Measurements from ENCODE around the gene ACTR10. TPM values are rescaled to one million over a fixed set of nuclear protein-coding genes. Genes with fewer than 3 reads are reported as not detected.

The ACTR10 gene
- total and polyA plus RNA-seq, 5 donors: 71.3 to 130 (median 77.4) TPM

DNA sequence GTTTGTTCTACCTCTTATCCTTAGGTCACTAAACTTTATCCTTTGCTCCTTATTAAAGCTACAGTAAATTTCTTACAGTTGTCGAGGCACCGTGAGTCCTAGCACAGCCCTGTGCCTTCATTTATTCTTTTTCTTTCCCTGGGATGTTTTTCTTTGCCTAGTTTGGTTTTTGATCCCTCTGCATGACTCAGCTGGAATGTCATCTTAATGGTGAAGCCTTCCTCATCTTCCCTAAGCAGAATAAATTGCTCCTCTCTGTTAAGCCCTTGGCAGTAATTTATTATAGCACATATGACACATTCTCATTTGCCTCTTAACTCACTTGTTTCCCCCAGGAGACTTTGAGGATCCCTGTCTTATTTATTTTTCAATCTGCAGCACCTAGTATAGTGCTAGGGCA is 16.6 kb downstream of the ACTR10 start:
- no peak overlapping the region for H3K27ac ChIP-seq (ENCODE audit: low read length)
- no peaks in the 10 kb centered on the region for H3K27me3 ChIP-seq (ENCODE audit: control insufficient read depth, insufficient read depth)
- DNase-seq: no peak
- ATAC-seq: no peak
- H3K9me3 ChIP-seq (ENCODE audit: control insufficient read depth, low read length): no peaks in the 10 kb centered on the region
- 91% methylated on average over 2 of the region's 2 CpGs for WGBS
- no peak overlapping the region for H3K4me3 ChIP-seq (ENCODE audit: low read length)
- no peaks in the 10 kb centered on the region for H3K4me1 ChIP-seq (ENCODE audit: control insufficient read depth, insufficient read depth, low read length)
- intact Hi-C loops (cut with DNase I): no loop called here

DNA sequence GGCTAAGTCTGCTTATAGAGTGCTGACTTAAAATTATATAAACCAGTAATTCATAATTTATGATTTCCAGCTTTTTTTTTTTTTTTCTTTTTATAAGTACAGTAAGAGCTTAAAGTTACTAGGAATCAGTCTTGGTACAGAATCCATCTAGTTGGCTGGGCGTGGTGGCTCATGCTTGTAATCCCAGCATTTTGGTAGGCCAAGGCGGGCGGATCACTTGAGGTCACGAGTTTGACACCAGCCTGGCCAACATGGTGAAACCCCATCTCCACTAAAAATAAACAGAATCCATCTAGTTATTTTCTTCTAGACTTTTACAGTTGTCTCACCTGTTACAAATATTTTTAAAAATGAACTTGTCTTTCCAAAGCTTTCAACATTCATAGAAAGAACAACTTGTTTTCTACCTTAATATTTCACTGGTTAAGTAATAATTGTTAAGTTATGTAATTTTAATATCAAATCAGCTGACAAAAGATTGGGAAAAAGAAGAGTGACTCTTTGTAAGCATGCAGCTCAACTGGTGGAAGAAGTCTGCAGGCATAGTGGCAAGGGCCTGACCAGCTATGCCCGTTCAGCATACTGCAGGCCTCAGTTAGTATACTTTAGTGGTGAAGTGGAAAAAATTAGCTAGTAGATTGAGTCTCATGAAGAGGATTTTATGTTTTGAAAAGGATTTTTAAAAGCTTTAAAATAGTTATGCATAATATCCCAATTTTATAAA is 27.3 kb downstream of the ACTR10 start:
- Histone ChIP-seq H3K9me3 (ENCODE audit: control insufficient read depth, low read length) (no peaks in the 10 kb centered on the region), H3K4me3 (ENCODE audit: low read length) (no peak overlapping the region), H3K27me3 (ENCODE audit: control insufficient read depth, insufficient read depth) (no peaks in the 10 kb centered on the region), H3K27ac (ENCODE audit: low read length) (no peak overlapping the region), H3K4me1 (ENCODE audit: control insufficient read depth, insufficient read depth, low read length) (no peaks in the 10 kb centered on the region)
- intact Hi-C loops (cut with DNase I): no loop called here
- DNase-seq (no peak), ATAC-seq (no peak)
- 96% methylated on average over 5 of the region's 5 CpGs for WGBS

DNA sequence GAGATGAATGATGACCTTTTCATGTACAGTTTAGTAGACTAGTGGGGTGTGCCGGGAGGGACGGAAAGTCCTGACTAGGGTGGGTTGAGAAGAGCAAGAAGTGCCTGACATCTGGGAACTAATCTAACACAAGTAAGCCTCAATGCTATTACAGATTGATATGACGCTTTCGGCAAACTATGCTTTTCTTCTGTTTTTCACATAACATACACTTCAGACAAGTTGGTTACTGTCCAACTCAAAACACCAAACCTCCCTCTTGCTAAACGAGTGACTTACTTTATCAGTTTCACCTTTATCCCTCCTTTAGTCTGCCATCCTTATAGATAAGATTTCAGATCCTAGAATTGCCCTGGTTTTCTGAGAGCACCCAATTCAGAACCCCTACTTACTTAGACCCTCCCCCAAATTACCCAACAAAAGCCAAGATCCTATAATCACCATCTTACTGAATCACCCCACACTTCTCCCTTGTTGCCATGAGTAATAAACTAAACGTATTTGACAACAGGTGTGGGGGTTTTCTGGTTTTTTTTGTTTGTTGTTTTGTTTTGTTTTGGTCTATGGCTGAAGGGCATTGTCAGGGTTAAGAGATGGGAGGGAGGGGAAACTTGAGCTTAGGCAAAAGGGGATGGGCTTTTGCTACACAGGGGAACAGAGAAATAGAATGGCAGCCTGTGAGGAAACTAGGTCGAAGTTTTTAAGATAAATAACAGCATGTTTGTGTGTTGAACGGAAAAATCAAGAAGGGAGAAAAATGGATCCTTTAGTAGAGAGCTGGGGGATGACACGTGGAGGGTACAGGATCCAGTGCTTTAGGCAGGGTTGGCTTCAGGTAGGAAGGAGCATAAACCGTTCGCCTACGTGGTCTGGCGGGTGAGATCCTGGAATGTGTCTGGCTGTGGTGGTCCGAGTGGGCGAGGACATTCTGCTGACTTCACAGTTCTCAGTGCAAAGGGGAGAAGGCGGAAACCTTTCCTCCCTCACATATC is 38.6 kb downstream of the ACTR10 start:
- Histone ChIP-seq H3K27ac (ENCODE audit: low read length) (peak overlapping the region; percentile 89), H3K9me3 (ENCODE audit: control insufficient read depth, low read length) (no peaks in the 10 kb centered on the region), H3K4me3 (ENCODE audit: low read length) (peak overlapping the region; percentile 97), H3K4me1 (ENCODE audit: control insufficient read depth, insufficient read depth, low read length) (peaks cover 3% of the 10 kb centered on the region), H3K27me3 (ENCODE audit: control insufficient read depth, insufficient read depth) (no peaks in the 10 kb centered on the region)
- intact Hi-C loops (cut with DNase I): no loop called here
- 22% methylated on average over 16 of the region's 16 CpGs for WGBS
- DNase-seq: peak in 2 of 3 donors; percentile 55 to 58
- ATAC-seq: peak; percentile 60 to 62

DNA sequence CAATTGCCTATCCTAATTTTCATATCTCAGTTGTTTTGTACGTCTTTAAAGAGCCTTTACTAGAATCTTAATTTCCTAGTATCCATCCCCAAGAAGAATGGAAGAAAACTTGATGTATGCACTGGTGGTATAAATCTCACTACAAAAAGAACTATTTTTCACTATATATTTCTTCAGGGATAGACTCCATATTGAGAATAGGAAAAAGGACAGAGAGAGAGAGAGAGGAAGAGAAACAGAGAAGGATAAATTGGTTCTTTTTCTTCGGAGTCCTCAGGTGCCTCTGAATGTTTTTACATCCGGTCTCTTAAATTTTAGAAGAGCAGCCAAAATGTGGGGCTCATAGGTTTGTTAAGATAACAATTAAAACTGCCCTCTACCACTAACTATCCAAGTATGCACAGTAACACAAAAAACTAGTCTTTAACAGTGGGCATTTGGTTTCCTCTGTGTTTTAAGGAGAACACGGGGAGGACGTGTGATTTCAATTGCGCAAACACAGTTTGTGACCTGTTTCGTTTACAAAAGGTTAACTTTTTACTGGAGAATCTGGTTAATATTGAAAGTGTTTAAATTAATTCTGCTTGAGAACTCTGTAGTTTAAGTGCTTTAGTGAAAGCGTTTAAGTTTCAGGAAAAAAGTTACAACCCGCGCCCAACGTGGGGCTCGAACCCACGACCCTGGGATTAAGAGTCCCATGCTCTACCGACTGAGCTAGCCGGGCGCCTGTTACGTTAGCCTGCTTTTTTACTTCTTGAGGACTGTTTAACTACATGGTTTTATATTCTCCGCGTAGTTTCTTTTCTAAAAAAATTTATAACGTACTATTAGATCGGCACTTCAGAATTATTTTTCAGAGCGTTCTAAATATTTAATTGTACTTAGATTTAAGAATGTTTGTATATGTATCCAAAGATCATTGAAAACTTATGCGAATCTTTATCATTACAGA is 39.6 kb downstream of the ACTR10 start:
- DNase-seq (peak; percentile 65 to 87 (median 83)), ATAC-seq (peak; percentile 62 to 67)
- H3K27ac ChIP-seq (ENCODE audit: low read length): peak overlapping the region; percentile 89
- H3K4me1 ChIP-seq (ENCODE audit: control insufficient read depth, insufficient read depth, low read length): peaks cover 3% of the 10 kb centered on the region
- H3K9me3 ChIP-seq (ENCODE audit: control insufficient read depth, low read length): no peaks in the 10 kb centered on the region
- H3K4me3 ChIP-seq (ENCODE audit: low read length): peak overlapping the region; percentile 97
- no peaks in the 10 kb centered on the region for H3K27me3 ChIP-seq (ENCODE audit: control insufficient read depth, insufficient read depth)
- 2% methylated on average over 23 of the region's 23 CpGs for WGBS
- intact Hi-C loops (cut with DNase I): loop anchor here in 2 of 4 donors (10.0 kb wide), 1 partner anchor 55 kb away; the partner anchor contains the start of gene ARID4A (in 2 of the 2)

- Histone ChIP-seq H3K27ac (ENCODE audit: low read length) (peak overlapping the region; percentile 73), H3K4me3 (ENCODE audit: low read length) (peak overlapping the region; percentile 84), H3K27me3 (ENCODE audit: control insufficient read depth, insufficient read depth) (no peaks in the 10 kb centered on the region), H3K4me1 (ENCODE audit: control insufficient read depth, insufficient read depth, low read length) (peaks cover 1% of the 10 kb centered on the region), H3K9me3 (ENCODE audit: control insufficient read depth, low read length) (no peaks in the 10 kb centered on the region)
- WGBS: under 1% methylated on average over 16 of the region's 16 CpGs
- DNase-seq: peak in 1 of 3 donors; percentile 10
- intact Hi-C loops (cut with DNase I): loop anchor here in 2 of 4 donors (10.0 kb wide), 1 partner anchor 51 kb away; the partner anchor contains the start of gene ARID4A (in 2 of the 2)
- ATAC-seq: peak; percentile 46 to 49
These were observed 44.0 kb downstream of the ACTR10 start for GRCh38 chr14:58243790-58244555.

DNA sequence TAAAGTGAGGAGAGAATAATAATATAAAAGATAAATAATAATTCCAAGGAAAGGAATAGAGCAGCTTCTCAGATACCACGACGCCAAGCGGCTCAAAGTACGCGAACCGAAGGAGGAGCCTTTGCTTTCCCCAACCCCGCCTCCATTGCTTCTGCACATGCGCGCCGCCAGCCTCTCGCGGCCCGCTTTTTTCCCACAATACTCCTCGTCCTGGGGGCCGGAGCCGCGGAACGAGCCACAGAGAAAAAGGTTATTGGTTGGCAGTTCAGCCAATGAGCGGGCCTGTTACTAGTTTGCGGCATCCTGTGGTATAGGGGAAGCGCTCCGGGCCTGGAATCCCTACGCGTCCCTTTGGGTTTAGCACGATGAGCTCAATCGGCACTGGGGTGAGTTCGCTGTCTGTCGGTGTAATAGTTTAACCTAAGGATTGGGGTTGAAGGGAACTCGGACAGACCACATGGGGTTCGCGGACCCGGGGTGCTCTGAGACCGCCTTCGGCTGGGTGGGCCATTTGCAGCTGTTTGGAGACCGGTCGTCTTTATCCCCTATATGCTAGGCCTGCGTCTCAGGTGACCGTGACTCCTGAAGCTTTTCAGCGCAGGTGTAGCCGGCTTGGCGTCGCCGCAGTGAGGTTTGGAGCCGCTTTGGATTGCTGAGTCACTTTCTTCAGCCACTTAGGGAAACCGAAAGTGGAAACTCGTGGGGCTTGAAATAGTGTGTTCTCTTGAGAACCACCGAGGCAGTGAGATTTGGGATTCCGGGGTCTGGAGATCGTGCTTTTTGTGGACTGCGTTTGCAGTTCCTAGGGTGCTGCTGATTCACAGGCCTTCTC is 44.8 kb downstream of the ACTR10 start, which contains the start of gene PSMA3:
Gene PSMA3, plus strand, starts transcription at position 288 of the 832 bp plus-strand sequence. Its CDS starts 78 bp downstream, at position 366.
- ATAC-seq: peak; percentile 97 to 98
- under 1% methylated on average over 50 of the region's 50 CpGs for WGBS
- intact Hi-C loops (cut with DNase I): loop anchor here in 2 of 4 donors (10.0 kb wide), 1 partner anchor 50 kb away; the partner anchor contains the start of gene ARID4A (in 2 of the 2)
- H3K4me1 ChIP-seq (ENCODE audit: control insufficient read depth, insufficient read depth, low read length): no peaks in the 10 kb centered on the region
- DNase-seq: peak; percentile 98 to 99 (median 98)
- no peaks in the 10 kb centered on the region for H3K9me3 ChIP-seq (ENCODE audit: control insufficient read depth, low read length)
- H3K4me3 ChIP-seq (ENCODE audit: low read length): peak within 1 kb of the TSS; percentile 84
- H3K27me3 ChIP-seq (ENCODE audit: control insufficient read depth, insufficient read depth): no peaks in the 10 kb centered on the region
- H3K27ac ChIP-seq (ENCODE audit: low read length): peak within 1 kb of the TSS; percentile 94

DNA sequence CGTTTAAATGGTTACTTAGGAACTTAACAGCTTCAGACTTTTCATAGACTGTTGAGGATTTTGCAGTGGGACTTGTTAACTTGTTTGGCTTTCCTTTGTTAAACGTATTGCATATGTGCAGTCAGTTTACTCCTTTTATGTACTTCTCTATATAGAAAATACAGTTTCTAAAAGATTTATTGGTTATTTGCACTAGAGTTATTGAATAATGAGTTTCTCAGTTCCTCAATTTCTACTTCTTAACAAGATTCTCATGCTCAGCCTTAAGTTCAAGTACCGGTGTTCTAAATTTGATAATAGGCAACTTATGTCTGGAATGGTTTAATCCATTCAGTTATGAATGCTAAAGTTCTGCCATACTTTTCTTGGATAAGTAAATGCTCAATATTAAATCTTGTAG is 45.6 kb downstream of the ACTR10 start:
- no peak for ATAC-seq
- Histone ChIP-seq H3K9me3 (ENCODE audit: control insufficient read depth, low read length) (no peaks in the 10 kb centered on the region), H3K27me3 (ENCODE audit: control insufficient read depth, insufficient read depth) (no peaks in the 10 kb centered on the region), H3K4me1 (ENCODE audit: control insufficient read depth, insufficient read depth, low read length) (no peaks in the 10 kb centered on the region), H3K27ac (ENCODE audit: low read length) (no peak overlapping the region), H3K4me3 (ENCODE audit: low read length) (peak overlapping the region; percentile 84)
- 3% methylated on average over 3 of the region's 3 CpGs for WGBS
- DNase-seq: no peak
- intact Hi-C loops (cut with DNase I): loop anchor here in 2 of 4 donors (10.0 kb wide), 1 partner anchor 49 kb away; the partner anchor contains the start of gene ARID4A (in 2 of the 2)

- ATAC-seq (no peak), DNase-seq (no peak)
- intact Hi-C loops (cut with DNase I): loop anchor here in 2 of 4 donors (10.0 kb wide), 1 partner anchor 45 kb away; the partner anchor contains the start of gene ARID4A (in 2 of the 2)
- Histone ChIP-seq H3K9me3 (ENCODE audit: control insufficient read depth, low read length) (no peaks in the 10 kb centered on the region), H3K27ac (ENCODE audit: low read length) (no peak overlapping the region), H3K4me1 (ENCODE audit: control insufficient read depth, insufficient read depth, low read length) (no peaks in the 10 kb centered on the region), H3K4me3 (ENCODE audit: low read length) (no peak overlapping the region), H3K27me3 (ENCODE audit: control insufficient read depth, insufficient read depth) (no peaks in the 10 kb centered on the region)
- whole genome bisulfite sequencing: 91% methylated on average over 8 of the region's 8 CpGs
These were observed 49.7 kb downstream of the ACTR10 start for GRCh38 chr14:58249611-58250010.

GRCh38 chr14:58258156-58258555 is 58.2 kb downstream of the ACTR10 start:
- 98% methylated on average over 4 of the region's 4 CpGs for WGBS

More at GRCh38 chr14:58258156-58258555, 58.2 kb downstream of the ACTR10 start:
- intact Hi-C loops (cut with DNase I): no loop called here
- no peak overlapping the region for H3K4me3 ChIP-seq (ENCODE audit: low read length)
- H3K27me3 ChIP-seq (ENCODE audit: control insufficient read depth, insufficient read depth): no peaks in the 10 kb centered on the region
- H3K9me3 ChIP-seq (ENCODE audit: control insufficient read depth, low read length): no peaks in the 10 kb centered on the region
- H3K4me1 ChIP-seq (ENCODE audit: control insufficient read depth, insufficient read depth, low read length): no peaks in the 10 kb centered on the region
- DNase-seq (no peak), ATAC-seq (peak in 1 of 2 donors; percentile 30)
- H3K27ac ChIP-seq (ENCODE audit: low read length): no peak overlapping the region

All from right cardiac atrium (tissue), 5 donors.